ENCODE measurements around the gene TMEM150C.
"Not testable (repeated sequence)": the region's sequence is repeated elsewhere in the genome, so short reads cannot be mapped to it uniquely, and the experiment has no call there.

The TMEM150C gene

DNA sequence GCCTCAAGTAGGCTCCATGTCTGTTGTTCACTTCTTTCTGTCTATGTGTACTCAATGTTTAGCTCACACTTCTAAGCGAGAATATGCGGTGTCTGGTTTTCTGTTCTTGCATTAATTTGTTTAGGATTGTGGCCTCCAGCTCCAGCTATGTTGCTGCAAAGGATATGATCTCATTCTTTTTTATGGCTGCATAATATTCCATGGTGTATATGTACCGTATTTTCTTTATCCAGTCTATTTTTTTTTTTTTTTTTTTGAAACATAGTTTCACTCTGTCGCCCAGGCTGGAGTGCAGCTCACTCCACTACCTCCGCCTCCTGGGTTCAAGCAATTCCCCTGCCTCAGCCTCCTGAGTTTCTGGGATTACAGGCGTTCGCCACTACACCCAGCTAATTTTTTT, 5.7 kb upstream of the TMEM150C start:
- no peak for DNase-seq

- no peak for DNase-seq
These were observed 721 bp upstream of the TMEM150C start for GRCh38 chr4:82562564-82562854.

DNA sequence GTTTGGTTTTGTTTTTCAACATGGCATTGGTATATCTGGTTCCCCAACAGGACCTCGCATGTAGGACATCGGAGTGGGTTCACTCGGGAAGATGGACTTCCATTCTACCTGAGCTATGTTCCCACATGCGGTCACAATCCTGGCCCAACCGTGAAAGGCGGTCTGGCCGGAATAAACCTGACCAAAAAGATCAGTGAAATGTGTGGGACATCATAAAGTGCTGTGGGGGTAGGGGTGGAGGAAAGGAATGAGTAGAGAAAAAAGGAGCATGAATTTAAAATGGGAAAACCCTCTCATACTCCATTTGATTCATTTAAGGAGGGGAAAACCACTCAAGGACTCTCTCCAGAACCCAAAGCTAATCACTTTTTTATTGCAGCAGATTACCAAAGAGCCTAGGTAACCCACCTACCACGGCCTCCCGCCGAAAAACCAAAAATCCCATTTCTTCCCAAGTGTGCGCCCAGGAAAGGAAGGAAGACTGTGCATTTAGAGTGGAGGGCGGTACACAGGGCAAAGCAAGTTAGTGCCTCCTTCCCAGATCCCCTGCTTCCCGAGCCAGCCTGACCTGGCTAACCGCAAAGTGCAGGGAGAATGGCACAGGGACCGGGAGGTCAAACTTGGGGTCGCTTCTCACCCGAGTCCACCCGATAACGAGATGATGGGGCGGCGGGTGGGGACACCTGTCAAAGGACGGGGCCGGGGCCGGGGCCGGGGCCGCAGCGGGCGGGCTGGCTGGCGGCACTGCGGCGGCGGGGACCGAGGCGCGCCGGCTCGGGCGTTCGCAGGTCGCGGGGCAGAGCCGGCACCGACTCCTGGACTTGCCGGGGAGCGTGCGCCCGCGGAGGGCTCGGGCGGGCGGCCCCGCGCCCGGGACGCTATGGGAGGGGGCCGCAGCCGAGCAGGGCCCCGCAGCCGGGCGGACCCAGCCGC, 669 bp downstream of the TMEM150C start:
- peak in 1 of 2 experiments; percentile 4 for DNase-seq

GRCh38 chr4:82559735-82560120, 2.1 kb downstream of the TMEM150C start:
- no peak for DNase-seq

- not testable (repeated sequence) for DNase-seq
These were observed 2.6 kb downstream of the TMEM150C start for GRCh38 chr4:82559090-82559734.

DNA sequence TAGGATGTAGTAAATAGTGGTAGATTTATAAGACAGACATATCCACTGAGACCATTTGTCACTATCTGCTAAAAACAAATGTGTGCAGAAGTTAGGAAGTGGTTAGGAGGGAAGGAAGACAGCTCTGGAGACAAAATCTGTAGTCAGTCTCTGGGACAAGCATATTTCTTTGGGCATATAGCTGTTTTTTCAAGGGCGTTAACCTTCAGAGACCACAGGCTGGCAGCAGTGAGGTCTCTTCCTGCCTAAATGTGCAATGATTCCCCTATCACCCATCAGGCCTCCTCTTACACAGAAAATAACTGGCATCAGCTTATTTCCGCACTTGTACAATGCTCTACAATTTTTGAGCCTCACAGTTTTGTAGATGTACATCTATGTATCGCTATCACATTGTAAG, 6.5 kb downstream of the TMEM150C start:
- no peak for DNase-seq

DNA sequence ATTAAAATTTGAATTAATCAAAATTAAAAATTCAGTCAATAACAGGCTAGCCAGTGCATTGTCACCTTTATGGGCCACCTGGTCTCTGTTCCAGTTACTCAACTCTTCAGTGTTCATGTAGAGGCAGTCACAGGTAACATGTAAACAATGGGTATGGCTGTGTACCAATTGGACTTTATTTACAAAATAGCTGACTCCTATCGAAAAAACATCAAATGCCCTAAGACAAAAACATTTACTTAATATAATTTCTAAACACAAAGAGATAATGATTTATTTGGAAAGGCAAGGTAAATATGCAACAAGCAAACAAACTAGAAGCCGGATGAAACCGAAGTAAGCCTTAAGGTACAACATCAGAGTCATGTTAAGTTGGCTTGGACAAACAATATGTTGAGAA, 8.8 kb downstream of the TMEM150C start:
- no peak for DNase-seq

DNA sequence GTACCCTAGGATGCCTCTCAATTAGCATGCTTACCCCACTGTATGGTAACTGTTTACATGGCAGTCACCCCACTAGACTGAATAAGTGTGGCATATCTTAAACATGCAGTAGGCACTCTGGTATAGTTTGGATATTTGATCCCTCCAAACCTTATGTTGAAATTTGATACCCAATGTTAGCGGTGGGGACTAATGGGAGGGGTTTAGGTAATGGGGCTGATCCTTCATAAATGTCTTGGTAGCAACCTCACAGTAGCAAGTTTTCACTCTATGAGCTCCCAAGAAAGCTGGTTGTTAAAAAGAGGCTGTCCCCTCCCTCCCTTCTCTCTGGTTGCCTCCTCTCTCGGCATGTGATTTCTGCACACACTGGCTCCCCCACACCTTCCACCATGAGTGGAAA, 10.1 kb downstream of the TMEM150C start:
- DNase-seq = no peak

DNA sequence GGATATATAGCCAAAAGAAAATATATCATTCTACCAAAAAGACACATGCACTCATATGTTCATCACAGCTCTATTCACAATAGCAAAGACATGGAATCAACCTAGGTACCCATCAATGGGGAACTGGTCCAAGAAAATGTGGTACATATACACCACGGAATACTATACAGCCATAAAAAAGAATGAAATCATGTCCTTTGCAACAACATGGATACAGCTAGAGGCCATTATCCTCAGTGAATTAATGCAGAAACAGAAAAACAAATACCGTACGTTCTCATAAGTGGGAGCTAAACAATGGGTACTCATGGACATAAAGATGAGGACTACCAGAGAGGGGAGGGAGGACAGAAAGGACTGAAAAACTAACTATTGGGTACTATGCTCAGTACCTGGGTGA, 13.9 kb downstream of the TMEM150C start:
- not testable (repeated sequence) for DNase-seq

DNA sequence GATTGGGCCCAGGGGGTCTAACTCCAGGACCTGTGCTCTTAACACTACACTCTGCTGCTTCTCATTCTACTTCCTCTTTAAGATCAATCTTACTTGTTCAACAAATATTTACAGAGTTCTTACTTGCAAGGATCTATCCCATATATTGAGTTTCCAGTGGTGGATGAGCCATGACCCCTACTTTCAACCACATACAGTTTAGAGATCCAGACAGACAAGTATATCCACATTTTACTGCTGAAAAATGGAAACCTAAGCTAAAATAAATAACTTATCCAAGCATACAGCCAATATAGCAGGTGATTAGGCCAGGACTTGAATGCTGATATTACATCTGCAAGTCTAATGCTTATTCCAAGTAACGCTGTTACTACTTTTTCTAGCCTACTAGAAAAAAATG, 18.7 kb downstream of the TMEM150C start:
- DNase-seq = no peak

- DNase-seq = no peak
These were observed 19.1 kb downstream of the TMEM150C start for GRCh38 chr4:82542642-82543041.

GRCh38 chr4:82529322-82529721, 32.5 kb downstream of the TMEM150C start:
- no peak for DNase-seq

- no peak for DNase-seq
These were observed 32.9 kb downstream of the TMEM150C start for GRCh38 chr4:82528868-82529267.

GRCh38 chr4:82528074-82528473, 33.7 kb downstream of the TMEM150C start:
- no peak for DNase-seq

- no peak for DNase-seq
These were observed 36.4 kb downstream of the TMEM150C start for GRCh38 chr4:82525307-82525911.

DNA sequence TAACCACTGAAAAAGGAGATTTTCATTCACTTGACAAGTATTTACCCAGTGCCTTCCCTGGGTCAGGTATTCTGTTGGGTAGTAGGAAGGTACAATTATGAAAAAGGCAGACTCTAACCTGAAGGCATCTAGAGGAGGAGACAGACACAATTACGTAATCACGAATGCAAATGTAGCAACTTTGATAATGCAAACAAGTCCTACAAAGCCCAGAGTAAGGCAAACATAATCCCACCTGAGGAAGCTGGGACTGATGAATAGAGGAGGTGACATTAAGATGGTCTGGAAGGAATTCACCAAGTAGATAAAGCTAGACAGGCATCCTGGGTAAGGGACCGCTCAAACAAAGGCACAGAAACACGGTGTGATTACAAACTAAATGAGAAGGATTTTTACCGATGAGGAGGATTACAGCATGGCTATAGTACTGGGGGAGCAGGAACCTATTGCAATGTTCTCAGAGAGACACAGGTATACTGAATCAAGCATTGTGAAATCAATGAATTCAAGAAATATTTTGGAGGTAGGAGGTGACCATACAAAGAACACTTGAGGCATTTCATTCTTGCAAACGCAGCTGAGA, 37.1 kb downstream of the TMEM150C start:
- DNase-seq = no peak

DNA sequence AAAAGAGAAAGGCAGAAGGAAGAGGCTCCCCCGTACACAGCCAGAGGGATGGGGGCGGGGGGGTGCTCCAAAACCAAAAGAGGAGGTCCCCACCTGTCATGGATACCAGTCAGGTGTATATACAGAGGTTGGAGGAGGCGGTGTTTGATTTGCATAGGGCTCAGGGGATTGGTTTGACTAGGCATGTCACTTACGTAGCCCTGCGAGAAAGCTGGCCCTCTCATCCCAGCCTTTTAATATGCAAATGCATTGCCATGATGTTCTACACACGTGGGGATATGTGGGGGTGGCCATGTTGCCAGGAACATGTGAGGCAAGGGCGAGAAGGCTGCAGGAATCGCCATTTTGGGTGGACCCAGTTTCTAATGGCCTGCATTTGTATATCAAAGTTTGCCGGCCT, 38.6 kb downstream of the TMEM150C start:
- no peak for DNase-seq

DNA sequence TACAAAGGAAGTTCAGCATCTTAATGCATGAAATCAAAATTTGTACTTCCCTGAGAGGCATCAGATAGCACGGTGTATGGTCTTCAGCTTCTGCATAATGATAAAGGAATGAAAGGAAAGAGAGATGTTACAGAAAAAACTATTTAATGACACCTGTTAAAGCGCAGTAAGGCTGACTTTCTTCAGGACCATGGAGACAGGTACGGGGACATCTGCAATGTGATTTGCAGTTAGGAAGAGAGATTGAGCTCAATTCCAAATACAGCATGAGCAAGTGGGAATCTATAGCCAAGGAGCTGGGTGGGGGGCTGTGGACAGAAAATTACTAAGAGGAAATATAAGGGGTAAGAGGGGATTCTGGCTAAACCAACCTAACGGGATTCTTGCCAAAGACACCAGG, 39.3 kb downstream of the TMEM150C start:
- no peak for DNase-seq

- DNase-seq = no peak
These were observed 40.5 kb downstream of the TMEM150C start for GRCh38 chr4:82521283-82521682.

GRCh38 chr4:82519776-82520175, 42.0 kb downstream of the TMEM150C start:
- no peak for DNase-seq

GRCh38 chr4:82519072-82519471, 42.7 kb downstream of the TMEM150C start:
- no peak for DNase-seq

DNA sequence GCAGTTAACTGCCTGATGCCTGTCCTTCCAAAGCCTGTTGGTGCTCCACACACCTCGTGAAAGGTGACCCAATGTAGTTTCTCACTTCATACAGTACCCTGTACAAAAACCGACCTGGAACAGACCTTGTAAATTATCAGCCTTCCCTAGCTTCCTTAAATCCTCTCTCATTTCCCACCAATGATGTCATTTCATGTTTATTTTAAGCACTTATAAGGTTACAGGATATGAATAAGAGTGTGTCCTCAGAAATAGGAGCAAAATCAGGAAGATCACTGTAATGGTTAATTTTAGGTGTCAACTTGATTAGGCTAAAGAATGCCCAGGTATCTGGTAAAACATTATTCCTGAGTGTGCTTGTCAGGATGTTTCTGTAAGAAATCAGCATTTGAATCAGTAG, 44.7 kb downstream of the TMEM150C start:
- no peak for DNase-seq

DNA sequence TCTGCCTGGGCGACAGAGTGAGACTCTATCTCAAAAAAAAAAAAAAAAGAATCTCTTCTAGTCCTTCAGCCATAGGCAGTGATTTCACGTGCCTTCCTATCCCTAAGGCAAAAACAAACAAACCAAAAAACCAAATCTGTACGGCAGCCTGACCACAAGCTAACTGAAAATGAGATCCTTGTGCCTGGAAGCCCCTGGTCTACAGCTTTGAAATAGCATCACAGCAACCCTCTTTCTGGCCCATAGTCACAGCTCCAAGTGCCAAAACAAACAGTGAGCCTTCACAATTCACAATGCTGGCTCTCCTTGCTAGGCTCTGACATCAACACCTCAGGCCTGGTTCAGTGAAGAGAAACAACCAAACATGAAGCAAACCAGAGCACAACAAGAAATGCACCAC, 46.1 kb downstream of the TMEM150C start:
- peak; percentile 14 to 44 for DNase-seq

DNA sequence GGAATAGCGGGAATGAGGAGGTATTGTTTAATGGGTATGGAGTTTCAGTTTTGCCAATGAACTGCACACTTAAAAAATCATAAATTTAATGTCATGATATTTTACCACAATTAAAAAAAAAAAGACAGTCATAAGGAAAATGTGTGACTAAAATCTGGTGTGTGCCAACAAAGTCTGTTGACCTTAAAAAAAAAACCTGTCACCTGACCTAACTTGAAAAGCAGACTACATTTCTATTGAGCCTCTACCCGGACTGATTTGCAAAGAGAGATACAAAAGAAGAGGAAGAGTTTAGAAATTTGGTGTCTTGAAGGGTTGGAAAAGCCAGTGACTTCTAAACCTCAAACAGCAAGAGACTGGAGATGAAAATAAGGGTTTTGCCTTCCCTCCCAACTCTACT, 48.4 kb downstream of the TMEM150C start:
- DNase-seq = no peak
